Amniotic epithelial cell (primary cell): ENCODE data around the gene MASP2.
"Not testable (repeated sequence)": the region's sequence is repeated elsewhere in the genome, so short reads cannot be mapped to it uniquely, and the experiment has no call there.

Source experiments
- DNase-seq: peaks from one replicate; pipeline ENCODE4 v3.0.0-alpha.2; 2010; ENCODE audit warnings: low read depth

MASP2 gene

DNA sequence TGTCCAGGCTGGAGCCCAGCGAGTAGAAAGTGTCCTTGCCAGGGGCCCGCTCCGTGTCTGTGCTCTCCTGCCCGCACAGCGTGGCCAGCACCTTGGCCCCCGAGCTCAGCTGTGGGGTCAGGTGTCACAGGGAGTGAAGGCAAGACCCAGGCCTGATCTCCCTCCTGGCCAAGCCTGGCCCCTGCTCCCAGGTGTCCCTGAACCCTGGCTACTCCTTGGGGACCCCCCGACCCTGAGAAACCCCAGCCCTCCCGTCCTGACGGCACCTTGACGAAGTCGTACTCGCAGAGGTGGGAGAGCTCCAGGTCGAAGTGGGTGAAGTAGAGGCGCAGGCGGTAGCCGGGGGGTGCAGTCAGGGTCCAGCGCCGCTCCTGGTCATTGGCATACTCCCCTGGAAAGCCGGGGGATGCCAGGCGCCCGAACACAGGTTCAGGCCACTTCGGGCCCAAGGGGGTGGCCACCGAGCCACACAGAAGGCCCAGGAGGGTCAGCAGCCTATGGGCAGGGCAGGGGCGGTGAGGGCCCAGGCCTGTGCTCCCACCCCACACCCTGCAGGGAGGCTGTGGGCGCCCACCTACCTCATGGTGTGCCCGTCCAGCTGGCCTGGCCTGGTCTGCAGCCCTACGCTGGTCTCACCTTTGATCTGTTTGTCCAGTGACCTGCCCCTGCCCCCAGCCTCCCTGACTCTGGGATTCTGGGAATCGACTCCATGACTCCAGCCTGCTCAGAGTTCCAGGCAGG is at the start of gene MASP2:
TSS of gene MASP2 (minus strand) at position 615 of the 741 bp plus-strand sequence. CDS start at position 583, 32 bp downstream.
- no peak for DNase-seq

DNA sequence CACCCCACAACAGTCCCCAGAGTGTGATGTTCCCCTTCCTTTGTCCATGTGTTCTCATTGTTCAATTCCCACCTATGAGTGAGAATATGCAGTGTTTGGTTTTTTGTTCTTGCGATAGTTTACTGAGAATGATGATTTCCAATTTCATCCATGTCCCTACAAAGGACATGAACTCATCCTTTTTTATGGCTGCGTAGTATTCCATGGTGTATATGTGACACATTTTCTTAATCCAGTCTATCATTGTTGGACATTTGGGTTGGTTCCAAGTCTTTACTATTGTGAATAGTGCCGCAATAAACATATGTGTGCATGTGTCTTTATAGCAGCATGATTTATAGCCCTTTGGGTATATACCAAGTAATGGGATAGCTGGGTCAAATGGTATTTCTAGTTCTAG is 36.7 kb upstream of the MASP2 start:
- not testable (repeated sequence) for DNase-seq

DNA sequence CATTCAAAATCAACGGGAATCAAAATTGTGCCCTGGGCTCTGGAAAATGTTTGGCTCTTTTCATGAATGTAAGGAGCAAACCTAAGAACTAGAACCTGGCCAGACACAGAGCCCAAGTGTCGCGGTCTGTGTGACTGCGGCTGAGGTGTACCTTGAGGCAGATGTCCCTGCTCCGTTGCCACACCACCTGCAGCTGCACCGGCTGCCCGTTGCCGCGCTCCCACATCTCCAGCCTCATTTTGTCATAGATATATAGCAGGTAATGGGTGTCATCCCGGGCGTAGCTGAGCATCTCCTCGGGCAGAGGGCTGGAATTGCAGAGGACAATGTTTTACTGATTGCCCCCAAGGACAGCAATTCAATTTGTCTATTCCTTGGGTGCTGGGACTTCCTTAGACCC is 33.9 kb upstream of the MASP2 start:
- no peak for DNase-seq

DNA sequence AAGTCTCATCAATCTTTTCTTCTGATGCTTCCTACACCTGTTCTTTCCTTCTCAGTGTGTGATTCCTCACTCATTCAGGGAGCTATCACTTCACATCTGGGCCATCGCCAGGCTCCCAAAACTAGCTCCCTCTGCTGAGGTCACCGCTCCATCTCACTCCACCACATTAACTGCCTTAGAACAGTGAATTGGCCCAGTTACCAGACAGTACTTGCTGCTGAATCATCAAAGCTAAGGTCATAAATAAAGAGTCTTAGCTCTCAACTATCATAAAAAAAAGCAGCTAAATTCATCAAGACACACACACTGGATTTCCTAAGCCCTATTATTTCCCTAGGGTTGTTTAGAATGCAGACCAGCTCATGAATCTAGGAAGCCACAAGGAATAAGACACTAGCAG is 31.6 kb upstream of the MASP2 start:
- DNase-seq, result peak; percentile 88

DNA sequence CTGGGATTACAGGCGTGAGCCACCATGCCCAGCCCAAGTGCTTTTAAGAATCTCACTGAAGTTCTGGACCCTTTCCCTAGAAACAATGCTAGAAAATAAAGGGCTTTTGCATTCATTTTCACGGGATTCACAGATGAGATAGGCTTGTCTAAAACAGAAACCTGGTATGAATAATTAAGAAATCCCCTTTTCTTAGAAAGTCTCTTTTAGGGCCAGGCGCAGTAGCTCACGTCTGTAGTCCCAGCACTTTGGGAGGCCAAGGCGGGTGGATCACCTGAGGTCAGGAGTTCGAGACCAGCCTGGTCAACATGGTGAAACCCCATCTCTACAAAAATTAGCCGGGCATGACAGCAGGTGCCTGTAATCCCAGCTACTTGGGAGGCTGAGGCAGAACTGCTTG is 26.4 kb upstream of the MASP2 start:
- not testable (repeated sequence) for DNase-seq

DNA sequence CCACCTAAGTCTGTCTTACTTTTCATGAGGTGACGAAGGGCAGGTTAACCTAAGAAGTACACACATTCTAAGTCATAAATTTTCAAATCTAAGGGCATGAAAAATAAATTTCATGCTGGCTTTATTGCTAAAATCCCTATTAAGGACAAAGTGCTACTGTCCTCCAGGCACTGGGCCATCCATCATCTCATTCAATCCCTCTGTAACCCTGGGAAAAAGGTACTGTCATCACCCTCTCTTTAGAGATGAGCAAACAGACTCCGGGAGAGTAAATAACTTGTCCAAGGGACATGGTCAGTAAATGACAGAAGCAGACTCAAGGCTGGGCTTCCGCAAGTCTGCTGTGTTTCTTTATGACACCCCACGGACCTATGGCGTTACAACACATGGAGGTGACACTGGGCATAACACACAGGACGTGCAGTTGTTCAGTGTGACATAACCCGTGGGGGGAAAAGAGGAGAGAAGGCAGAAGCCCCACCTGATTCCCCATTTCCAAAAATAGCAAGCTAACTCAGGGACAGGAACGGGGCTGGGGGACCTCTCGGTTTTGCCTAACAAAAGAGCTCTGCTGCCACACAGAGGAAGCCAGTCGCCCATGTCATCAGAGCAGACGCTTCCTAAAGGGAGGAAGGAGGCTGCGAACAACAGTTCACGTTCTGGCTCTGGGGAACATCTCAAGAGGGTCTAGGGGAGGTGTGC is 25.3 kb upstream of the MASP2 start:
- DNase-seq, result no peak

DNA sequence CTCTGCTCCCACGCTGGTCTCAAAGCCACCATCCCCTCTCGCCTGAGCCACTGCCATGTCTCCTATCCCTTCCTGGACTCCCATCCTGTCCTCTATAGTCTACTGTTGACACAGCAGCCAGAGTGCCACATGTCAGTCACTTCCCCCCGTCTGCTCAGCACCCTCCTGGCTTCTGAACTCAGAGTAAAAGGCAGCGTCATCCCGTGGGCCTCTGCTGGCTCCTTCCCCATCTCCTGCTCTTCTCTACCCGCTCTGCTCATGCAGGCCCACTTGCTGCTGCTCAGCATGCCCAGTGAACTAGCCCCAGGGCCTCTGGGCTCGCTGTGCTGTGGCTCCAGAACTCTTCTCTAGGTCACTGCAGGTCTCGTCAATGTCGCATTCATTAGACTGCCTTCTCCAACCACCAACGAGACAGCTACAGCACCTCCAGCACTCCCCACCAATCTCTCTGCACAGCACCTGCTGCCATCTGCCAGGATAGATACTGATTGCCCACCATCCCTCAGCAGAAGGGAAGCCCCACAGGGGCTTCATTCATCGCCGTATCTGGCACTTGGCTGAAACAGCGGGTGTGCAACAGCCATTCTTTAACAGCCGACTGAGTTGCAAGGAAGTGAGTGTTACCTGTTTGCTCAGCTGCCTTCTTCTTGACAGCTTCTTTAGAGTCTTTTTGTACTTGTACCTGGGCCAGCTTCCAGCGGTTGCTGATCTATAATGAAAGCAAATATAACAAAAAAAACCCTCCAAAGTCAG is 24.6 kb upstream of the MASP2 start:
- DNase-seq, result no peak

DNA sequence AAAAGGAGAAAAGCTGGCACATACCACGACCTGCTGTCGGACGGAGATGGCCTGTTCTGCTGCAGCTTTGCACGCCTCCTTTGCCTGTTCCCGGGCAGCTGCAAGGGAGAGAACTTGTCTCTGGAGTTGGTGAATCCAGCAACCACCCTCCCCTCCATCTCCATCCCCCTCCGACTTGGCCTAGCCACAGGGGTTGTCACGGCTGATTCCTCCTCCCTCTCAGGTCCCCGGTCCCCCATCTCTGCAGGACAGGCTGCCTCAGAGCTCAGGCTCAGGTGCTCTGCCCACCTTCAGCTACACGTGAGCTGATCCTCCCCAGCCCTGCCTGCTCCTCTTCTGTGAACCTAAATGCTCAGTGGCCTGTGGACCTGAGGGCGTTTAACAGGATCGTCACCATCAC is 23.8 kb upstream of the MASP2 start:
- no peak for DNase-seq

DNA sequence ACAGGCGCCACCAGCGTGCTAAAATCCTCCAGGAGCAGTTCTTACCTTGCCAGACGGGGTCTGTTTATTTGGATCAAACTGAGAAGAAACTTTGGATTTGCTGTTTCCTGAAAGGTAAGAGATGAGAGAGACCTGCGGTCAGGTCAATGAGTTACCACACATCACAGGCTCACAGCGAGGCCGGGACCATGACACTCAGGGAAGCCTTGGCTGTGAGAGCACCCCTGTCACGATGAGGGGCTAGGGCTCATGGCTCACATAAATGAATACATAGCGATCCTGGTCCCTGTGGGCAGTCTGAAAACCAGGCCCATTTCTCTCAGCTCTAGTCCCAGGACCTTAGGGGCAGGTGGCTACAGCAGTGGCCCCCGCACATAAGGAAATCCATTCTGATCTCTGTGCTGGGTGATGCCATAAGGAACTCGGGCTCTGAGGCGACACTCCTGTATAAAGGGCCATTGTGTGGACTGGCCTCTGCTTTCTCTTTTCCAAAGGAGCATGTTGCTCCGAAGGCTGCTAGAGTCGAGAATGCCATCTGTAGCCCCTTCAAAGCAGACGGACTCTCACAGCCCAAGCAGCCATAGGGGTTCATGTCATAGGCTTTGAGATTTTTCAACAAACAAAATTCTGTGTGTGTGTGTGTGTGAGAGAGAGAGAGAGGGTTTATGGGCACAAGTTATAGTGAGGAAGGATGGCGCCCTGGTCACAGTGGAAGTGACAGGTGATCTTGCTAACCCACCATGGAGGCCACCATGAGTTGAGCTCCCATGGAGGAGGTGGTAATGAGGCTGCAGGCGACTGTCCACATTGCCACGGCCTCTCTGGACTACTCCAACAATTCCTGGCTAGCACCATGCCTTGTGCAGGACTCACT is 21.8 kb upstream of the MASP2 start:
- no peak for DNase-seq

DNA sequence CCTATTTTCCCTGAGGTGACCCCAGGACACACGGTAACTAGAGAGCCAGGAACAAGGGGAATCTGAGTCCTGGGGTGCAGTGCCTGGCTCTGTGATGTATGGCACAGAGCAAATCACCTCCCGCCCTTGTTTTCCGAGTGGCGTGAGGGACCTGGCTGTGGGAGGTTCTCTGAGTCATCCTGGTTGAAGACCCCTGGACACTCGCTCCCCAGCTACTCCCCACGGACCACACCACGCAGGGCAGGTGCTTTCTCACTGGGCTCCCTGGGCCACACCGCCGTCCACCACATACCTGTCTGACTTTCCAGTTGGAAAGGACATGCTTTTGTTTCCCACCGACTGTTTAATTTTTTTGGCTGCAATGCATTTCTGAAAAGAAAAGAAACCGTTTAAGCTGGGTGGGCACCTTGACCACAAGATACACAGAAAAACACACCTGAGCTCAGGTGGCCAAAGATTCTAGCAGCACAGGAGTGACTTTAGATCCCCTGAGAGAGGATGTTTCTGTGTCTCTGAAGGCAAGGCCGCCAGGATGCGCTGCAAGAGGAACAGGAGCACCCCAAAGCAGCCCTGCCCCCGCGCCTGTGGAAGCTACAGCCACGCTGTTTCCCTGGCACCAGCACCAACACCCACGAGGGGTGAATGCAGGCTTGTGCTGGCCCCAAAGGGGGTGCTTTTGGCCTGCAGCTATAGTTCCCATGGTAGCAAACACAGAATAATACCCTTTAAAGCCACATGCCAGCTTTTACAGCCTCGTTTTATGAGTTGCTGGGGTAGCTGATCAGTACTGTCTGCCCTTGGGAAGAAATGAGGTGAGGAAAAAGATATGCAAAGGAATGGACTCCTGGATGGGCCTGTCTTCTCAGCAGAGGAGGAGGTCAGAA is 20.9 kb upstream of the MASP2 start:
- DNase-seq, result no peak

DNA sequence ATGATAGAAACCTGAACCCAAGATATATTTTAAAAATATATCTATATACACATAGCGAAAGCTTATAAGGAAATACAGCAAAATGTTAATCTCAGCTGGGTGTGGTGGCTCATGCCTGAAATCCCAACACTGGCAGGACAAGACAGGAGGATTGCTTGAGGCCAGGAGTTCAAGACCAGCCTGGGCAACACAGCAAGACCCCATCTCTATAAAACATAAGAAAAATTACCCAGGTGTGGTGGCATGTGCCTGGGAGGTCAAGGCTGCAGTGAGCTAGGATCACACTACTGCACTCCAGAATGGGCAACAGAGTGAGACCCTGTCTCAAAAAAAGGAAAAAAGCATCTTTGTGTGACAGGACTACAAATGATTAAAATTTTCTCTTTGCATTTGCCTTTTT is 18.8 kb upstream of the MASP2 start:
- no peak for DNase-seq

DNA sequence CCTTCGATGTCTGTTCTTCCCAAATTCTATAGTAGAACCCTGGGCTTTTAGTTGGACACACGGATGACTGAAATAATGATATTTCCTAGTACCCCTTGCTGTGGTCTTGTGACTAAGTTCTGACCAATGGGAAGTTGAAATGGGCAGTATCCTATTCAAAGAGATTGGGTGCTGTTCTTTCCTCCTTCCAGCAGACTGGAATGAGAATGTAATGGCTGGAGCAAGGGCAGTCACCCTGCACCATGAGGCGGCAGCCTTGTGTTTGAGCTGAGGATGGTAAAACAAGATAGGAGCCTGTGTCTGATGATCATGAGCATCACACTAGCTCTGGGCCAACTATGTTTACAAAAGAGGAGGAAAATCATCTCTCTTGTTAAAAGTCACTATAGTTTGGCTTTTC is 17.9 kb upstream of the MASP2 start:
- DNase-seq, result no peak

DNA sequence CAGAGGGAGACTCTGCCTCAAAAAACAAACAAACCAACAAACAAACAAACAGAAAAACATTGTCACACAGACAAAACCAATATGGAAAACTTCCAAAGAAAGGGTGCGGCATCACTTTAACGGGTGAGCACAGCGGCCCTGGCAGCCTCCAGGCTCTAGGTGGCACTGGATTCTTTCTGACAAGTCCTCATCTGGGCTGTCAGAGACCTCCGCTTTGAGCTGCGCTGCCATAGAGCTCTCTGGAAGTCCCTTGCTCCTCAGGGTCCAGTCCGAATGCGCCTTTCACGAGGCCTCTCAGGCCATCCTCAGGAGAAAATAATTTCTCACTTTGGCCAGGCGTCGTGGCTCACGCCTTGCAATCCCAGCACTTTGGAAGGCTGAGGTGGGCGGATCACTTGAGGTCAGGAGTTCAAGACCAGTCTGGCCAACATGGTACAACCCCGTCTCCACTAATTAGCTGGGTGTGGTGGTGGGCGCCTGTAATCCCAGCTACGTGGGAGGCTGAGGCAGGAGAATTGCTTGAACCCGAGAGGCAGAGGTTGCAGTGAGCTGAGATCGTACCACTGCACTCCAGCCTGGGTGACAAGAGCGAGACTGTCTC is 17.0 kb upstream of the MASP2 start:
- not testable (repeated sequence) for DNase-seq

DNA sequence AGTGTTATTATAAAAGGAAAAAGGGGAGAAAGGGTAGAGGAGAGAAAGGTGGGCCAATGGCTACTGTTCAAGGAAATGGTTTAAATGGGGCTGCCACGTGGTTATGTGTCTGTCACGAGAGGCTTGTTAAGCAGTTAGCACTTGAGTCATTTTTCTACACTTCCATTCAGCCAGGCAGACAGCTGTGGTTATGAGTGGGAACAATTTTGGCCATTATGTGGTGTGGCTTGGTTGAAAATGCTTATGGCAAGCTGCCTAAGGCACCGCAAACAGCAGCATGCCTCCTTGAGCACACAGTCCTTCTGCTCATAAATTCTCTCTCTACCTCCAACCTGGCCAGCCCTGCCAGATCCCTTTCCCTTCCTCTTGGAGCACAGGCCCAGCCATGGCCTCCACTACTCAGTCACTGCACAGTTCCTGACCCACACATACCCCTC is 15.9 kb upstream of the MASP2 start:
- peak; percentile 14 for DNase-seq

DNA sequence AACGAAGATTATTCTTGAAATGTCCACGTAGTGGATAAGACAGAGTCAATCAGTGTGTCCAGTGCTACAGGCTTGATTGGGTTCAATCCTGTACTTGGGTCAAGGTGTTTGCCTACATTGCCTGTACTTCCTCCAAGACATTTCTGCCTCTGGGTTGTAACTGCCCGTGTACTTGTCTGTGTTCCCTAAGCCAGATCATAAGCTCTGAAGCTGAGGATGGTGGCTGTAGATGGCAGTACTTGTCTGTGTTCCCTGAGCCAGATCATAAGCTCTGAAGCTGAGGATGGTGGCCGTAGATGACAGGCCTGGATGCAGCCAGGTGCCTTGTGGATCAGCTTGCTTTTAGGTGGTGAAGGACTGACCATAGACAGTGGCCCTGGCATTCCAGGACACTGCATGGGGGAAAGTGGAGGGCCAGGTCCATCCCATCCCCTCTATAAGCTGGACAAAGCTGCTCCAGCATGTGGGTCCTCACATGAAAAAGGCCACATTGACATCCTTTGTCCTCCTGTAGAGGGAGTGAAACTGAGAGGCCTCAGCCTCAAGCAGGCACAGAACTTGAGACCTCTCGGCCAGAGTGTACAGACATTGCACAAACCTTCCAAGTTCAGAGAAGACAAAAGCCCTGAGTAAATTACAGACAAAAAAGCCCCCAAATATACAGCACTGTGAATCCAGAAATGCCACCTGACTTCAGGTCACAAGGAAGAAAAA is 14.8 kb upstream of the MASP2 start:
- no peak for DNase-seq

DNA sequence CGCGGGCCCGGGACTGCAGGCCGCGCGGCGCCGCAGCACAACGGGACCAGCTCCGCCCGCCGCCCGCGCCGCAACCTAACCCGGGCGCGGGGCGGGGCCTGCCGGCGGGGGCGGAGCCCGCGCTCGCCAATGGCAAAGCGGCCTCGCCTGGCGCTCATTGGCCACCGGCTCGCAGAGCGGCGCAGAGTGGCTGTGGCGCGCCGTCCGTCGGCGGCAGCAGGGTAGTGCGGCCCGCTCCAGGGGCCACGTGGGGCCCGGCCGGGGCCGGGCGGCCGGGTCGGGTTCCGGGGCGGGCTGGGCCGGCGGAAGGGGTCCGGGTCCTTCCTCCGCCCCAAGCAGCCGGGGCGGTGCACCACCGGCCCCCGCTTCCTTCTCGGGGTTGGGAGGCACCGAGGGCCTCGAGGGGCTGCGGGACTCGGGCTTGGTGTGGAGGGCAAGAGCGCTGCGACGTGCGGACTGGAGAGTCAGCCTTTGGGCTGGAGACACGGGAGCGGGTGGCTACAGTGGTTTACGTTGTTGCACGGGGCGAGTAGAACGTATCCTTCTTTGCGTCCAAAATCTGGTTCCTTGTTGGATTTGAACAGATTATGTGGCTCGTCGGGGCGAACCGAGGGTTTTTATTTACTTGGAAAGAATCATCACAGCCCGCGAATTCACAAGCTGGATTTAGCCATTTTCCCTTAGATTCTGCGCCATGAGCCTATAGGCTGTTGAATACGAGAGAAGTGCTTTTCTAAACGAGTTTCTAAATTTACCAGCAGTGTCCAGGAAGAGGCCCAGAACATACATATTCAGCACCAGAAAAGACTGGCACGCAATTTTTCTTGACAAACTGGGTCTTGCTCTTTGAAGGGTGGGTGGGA is 13.2 kb upstream of the MASP2 start, which contains the start of gene SRM:
TSS of gene SRM (minus strand) at position 51 of the 863 bp plus-strand sequence. CDS start 75 bp downstream, outside the sequence.
- peak; percentile 83 for DNase-seq

DNA sequence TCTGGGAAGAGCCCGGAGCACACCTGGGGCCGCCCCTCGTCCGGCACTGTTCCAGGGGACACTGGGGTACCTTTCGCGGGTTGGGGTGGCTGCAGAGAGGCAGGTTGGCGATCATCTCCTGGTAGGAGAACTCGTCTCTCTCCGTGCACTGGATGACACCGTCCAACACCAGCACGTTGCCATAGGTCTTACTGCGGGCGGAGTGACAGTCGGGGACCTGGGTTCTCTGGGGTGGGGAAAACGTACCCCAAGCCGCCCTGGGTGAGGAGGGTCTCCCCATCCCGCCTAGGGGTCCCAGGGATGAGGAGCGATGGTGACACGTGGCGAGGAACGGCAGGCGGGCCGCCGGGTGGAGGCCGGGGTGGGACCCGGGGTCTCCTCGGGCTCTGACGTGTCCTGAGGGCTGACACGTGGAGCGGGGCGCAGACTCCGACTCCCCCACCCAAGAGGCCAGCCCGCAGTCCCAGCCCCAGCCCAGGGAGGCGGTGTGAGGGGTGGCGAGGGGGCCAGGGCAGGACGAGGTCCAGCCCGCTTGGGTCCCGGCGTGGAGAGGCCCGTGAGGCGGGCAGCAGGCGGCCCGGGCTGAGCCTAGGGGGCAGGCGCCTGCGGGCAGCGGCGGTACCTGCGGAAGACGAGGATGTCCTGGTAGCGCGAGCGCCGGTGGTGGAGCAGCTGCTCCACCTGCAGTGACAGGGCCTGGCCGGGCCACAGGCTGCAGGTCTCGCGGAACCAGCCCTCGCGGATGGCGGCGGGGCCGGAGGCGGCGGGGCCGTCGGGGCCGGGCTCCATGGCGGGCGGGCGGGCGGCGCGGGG is 12.3 kb upstream of the MASP2 start:
- DNase-seq, result no peak
